ENCODE measurements around the gene PRKCZ. TPM values are rescaled to one million over a fixed set of nuclear protein-coding genes. Genes with fewer than 3 reads are reported as not detected.

PRKCZ gene
- total RNA-seq, 1 experiment from 2014 or later: 0.58 TPM

- Histone ChIP-seq H3K9me3 (replicated peaks) (no peaks in the 10 kb centered on the region), H3K36me3 (no peaks in the 10 kb centered on the region), H3K4me3 (no peak overlapping the region), H3K27me3 (replicated peaks) (no peaks in the 10 kb centered on the region), H3K27ac (no peak overlapping the region), H3K4me1 (replicated peaks) (peaks cover 49% of the 10 kb centered on the region)
- DNase-seq (ENCODE audit: low read depth in 1 of 2, low spot score in 2 of 2): no peak
Measured at GRCh38 chr1:2210786-2211185, 160.6 kb downstream of the PRKCZ start.

GRCh38 chr1:2212274-2212531 lies 162.0 kb downstream of the PRKCZ start:
- 0 out of 2 replicates have a peak overlapping the region, but pooled peaks have one; percentile 4 for H3K4me3 ChIP-seq
- H3K27me3 ChIP-seq (replicated peaks): no peaks in the 10 kb centered on the region
- H3K9me3 ChIP-seq (replicated peaks): no peaks in the 10 kb centered on the region
- H3K27ac ChIP-seq: peak overlapping the region; percentile 98
- no peaks in the 10 kb centered on the region for H3K36me3 ChIP-seq
- no peak for DNase-seq (ENCODE audit: low read depth in 1 of 2, low spot score in 2 of 2)
- peaks cover 47% of the 10 kb centered on the region for H3K4me1 ChIP-seq (replicated peaks)

DNA sequence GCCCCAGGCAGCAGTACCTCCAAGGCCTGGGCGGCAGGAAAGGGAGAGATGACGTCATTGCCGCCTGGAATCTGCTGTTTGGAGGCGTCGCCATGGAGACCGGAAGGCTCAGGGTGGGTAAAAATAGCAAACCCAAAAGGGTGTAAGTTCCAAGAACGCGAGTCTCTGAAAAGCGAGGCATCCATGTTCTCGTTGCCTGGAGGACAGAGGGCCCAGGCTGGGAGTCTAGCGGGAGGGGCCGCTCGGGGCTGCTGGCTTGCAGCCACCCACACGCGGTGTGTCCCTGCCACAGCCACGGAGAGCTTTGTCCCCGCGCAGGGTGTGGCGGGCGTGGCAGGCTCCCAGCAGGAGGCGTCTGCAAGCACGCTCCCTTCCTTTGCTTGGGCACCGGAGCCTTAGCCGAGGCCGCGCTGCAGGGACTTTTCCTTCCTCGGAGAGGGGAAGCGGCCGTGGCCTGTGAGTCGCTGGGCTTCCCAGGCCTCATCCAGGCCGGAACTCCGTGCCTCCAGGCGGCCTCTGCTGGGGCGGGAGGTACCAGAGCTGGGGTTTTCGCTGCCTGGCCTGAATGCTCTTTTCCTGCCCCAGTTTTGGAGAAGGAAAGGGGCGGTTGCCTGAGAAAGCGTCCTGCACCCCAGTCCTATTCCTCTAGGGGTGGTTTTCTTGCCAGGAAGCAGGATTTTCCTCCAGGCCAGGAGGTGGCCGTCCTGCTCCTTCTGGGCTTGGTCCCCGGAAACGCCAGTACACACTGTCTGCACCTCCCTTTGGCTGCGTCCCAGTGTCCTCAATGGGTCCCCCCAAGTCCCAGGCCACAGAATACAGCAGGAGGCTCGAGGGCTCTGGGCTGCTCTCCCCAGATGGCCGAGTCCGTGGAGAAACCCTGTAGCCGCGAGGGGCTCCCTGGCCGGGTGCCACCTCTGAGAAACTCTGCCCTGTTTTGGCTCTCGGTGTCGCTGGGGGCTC lies 162.6 kb downstream of the PRKCZ start:
- Histone ChIP-seq H3K27me3 (replicated peaks) (no peaks in the 10 kb centered on the region), H3K36me3 (no peaks in the 10 kb centered on the region), H3K27ac (peak overlapping the region; percentile 98), H3K4me3 (peak overlapping the region; percentile 25), H3K9me3 (replicated peaks) (no peaks in the 10 kb centered on the region), H3K4me1 (replicated peaks) (peaks cover 41% of the 10 kb centered on the region)
- peak; percentile 96 to 97 for DNase-seq (ENCODE audit: low read depth in 1 of 2, low spot score in 2 of 2)

- H3K4me1 ChIP-seq (replicated peaks): peaks cover 31% of the 10 kb centered on the region
- H3K27ac ChIP-seq: peak overlapping the region; percentile 98
- H3K27me3 ChIP-seq (replicated peaks): no peaks in the 10 kb centered on the region
- H3K36me3 ChIP-seq: no peaks in the 10 kb centered on the region
- DNase-seq (ENCODE audit: low read depth in 1 of 2, low spot score in 2 of 2): no peak
- H3K9me3 ChIP-seq (replicated peaks): no peaks in the 10 kb centered on the region
- H3K4me3 ChIP-seq: no peak overlapping the region
Measured at GRCh38 chr1:2213576-2214505, 163.6 kb downstream of the PRKCZ start.

DNA sequence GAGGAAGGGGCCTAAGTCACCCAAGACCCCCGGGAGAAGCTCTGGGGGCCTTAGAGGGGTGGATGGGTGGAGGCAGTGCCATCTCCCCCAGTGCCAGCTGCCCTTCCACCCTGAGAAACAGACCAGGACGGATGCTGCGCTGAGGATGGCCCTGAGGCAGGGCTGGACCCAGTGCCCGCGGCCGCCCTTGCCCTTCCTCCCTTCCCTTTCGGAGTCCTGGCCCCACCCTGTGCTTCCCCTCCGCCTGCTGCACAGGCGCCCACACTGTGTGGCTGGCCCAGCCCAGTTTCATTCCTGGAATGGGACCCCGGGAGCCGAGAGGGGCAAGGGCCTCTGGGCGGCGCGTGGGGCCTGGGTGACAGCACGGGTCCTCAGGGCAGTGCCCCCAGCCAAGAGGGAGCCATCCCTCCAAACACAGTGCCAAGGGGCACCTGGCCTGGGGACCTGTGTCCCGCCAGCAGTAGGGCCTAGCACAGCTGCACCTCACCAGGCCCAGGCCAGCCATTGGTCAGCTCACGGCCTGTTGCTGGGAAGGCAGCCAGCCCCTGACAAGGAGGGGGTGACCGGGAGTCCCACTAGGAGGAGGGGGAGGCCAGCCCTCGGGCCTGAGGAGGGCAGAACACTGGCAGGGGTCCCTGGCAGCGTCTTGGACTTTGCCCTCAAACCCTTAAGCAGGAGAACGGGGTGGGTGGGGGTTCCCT lies 164.5 kb downstream of the PRKCZ start:
- Histone ChIP-seq H3K9me3 (replicated peaks) (no peaks in the 10 kb centered on the region), H3K36me3 (no peaks in the 10 kb centered on the region), H3K4me1 (replicated peaks) (peaks cover 30% of the 10 kb centered on the region), H3K4me3 (no peak overlapping the region), H3K27me3 (replicated peaks) (no peaks in the 10 kb centered on the region), H3K27ac (peak overlapping the region; percentile 98)
- DNase-seq (ENCODE audit: low read depth in 1 of 2, low spot score in 2 of 2): no peak

- Histone ChIP-seq H3K36me3 (no peaks in the 10 kb centered on the region), H3K27ac (no peak overlapping the region), H3K9me3 (replicated peaks) (no peaks in the 10 kb centered on the region), H3K27me3 (replicated peaks) (no peaks in the 10 kb centered on the region), H3K4me3 (no peak overlapping the region), H3K4me1 (replicated peaks) (peaks cover 30% of the 10 kb centered on the region)
- DNase-seq (ENCODE audit: low read depth in 1 of 2, low spot score in 2 of 2): no peak
Measured at GRCh38 chr1:2215329-2215728, 165.1 kb downstream of the PRKCZ start.

GRCh38 chr1:2215909-2216766 lies 165.9 kb downstream of the PRKCZ start:
- H3K36me3 ChIP-seq: no peaks in the 10 kb centered on the region
- no peaks in the 10 kb centered on the region for H3K27me3 ChIP-seq (replicated peaks)
- H3K4me1 ChIP-seq (replicated peaks): peaks cover 30% of the 10 kb centered on the region
- H3K27ac ChIP-seq: no peak overlapping the region
- H3K9me3 ChIP-seq (replicated peaks): no peaks in the 10 kb centered on the region
- H3K4me3 ChIP-seq: no peak overlapping the region
- DNase-seq (ENCODE audit: low read depth in 1 of 2, low spot score in 2 of 2): no peak

DNA sequence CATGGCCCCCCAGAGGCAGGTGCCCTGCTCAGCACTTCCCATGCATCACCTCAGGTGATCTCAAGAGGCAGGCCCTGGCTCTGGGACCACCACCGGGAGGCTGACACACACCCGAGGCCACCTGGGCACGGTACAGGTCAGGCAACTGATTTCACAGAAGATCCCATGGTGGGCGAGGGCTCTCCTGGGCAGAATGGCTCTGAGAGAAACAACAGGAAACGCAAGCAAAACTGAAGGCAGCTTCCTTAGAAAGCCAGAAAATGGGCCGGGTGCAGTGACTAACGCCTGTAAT lies 166.5 kb downstream of the PRKCZ start:
- Histone ChIP-seq H3K27me3 (replicated peaks) (no peaks in the 10 kb centered on the region), H3K27ac (no peak overlapping the region), H3K4me3 (no peak overlapping the region), H3K36me3 (no peaks in the 10 kb centered on the region), H3K4me1 (replicated peaks) (peaks cover 30% of the 10 kb centered on the region), H3K9me3 (replicated peaks) (no peaks in the 10 kb centered on the region)
- DNase-seq (ENCODE audit: low read depth in 1 of 2, low spot score in 2 of 2): no peak

GRCh38 chr1:2221271-2221670 lies 171.1 kb downstream of the PRKCZ start:
- DNase-seq (ENCODE audit: low read depth in 1 of 2, low spot score in 2 of 2): no peak
- no peak overlapping the region for H3K27ac ChIP-seq
- no peaks in the 10 kb centered on the region for H3K36me3 ChIP-seq
- H3K4me3 ChIP-seq: no peak overlapping the region
- H3K4me1 ChIP-seq (replicated peaks): peaks cover under 1% of the 10 kb centered on the region
- no peaks in the 10 kb centered on the region for H3K9me3 ChIP-seq (replicated peaks)
- no peaks in the 10 kb centered on the region for H3K27me3 ChIP-seq (replicated peaks)

- H3K27me3 ChIP-seq (replicated peaks): no peaks in the 10 kb centered on the region
- H3K4me1 ChIP-seq (replicated peaks): peaks cover 18% of the 10 kb centered on the region
- no peak for DNase-seq (ENCODE audit: low read depth in 1 of 2, low spot score in 2 of 2)
- no peak overlapping the region for H3K4me3 ChIP-seq
- peaks cover 12% of the 10 kb centered on the region for H3K36me3 ChIP-seq
- H3K27ac ChIP-seq: no peak overlapping the region
- H3K9me3 ChIP-seq (replicated peaks): peaks cover 3% of the 10 kb centered on the region; the same call in 1 of the 2 replicates
Measured at GRCh38 chr1:2224170-2224584, 174.0 kb downstream of the PRKCZ start.

- Histone ChIP-seq H3K27ac (no peak overlapping the region), H3K36me3 (peaks cover 18% of the 10 kb centered on the region), H3K4me3 (no peak overlapping the region), H3K27me3 (replicated peaks) (no peaks in the 10 kb centered on the region), H3K9me3 (replicated peaks) (peaks cover 3% of the 10 kb centered on the region; the same call in 1 of the 2 replicates), H3K4me1 (replicated peaks) (peaks cover 24% of the 10 kb centered on the region)
- no peak for DNase-seq (ENCODE audit: low read depth in 1 of 2, low spot score in 2 of 2)
Measured at GRCh38 chr1:2224631-2225428, 174.6 kb downstream of the PRKCZ start.

- DNase-seq (ENCODE audit: low read depth in 1 of 2, low spot score in 2 of 2): peak in 1 of 2 experiments; percentile 47
- Histone ChIP-seq H3K4me1 (replicated peaks) (peaks cover 43% of the 10 kb centered on the region), H3K27ac (peak overlapping the region; percentile 100), H3K4me3 (peak overlapping the region; percentile 100), H3K36me3 (peaks cover 37% of the 10 kb centered on the region), H3K27me3 (replicated peaks) (no peaks in the 10 kb centered on the region), H3K9me3 (replicated peaks) (peaks cover 3% of the 10 kb centered on the region; the same call in 1 of the 2 replicates)
Measured at GRCh38 chr1:2226525-2227345, 176.5 kb downstream of the PRKCZ start.

All from SJSA1 (cell line).